Activated CD4-positive, alpha-beta T cell treated with anti-CD3 and anti-CD28 coated beads, Interleukin-2, amount 50 U/mL, for 16 hours (primary cell): ENCODE measurements around the gene GALNT18.

Source experiments
- DNase-seq: peaks from one replicate; pipeline ENCODE4 v3.0.0-alpha.2; 2020

The GALNT18 gene

GRCh38 chr11:11493698-11494097 lies 128.1 kb downstream of the GALNT18 start:
- no peak for DNase-seq

- no peak for DNase-seq
Observed at GRCh38 chr11:11491589-11491988, 130.2 kb downstream of the GALNT18 start.

- no peak for DNase-seq
Observed at GRCh38 chr11:11491014-11491413, 130.8 kb downstream of the GALNT18 start.

- no peak for DNase-seq
Observed at GRCh38 chr11:11486423-11486822, 135.4 kb downstream of the GALNT18 start.

GRCh38 chr11:11486002-11486401 lies 135.8 kb downstream of the GALNT18 start:
- no peak for DNase-seq

GRCh38 chr11:11483627-11484026 lies 138.2 kb downstream of the GALNT18 start:
- DNase-seq = no peak

- DNase-seq = no peak
Observed at GRCh38 chr11:11482730-11483129, 139.1 kb downstream of the GALNT18 start.

GRCh38 chr11:11481371-11481770 lies 140.4 kb downstream of the GALNT18 start:
- DNase-seq = no peak

- no peak for DNase-seq
Observed at GRCh38 chr11:11480971-11481370, 140.8 kb downstream of the GALNT18 start.

- no peak for DNase-seq
Observed at GRCh38 chr11:11478687-11479086, 143.1 kb downstream of the GALNT18 start.

GRCh38 chr11:11477695-11478420 lies 143.9 kb downstream of the GALNT18 start:
- no peak for DNase-seq

GRCh38 chr11:11476971-11477645 lies 144.7 kb downstream of the GALNT18 start:
- no peak for DNase-seq

- DNase-seq = no peak
Observed at GRCh38 chr11:11476499-11476898, 145.3 kb downstream of the GALNT18 start.

- DNase-seq = no peak
Observed at GRCh38 chr11:11472106-11472505, 149.7 kb downstream of the GALNT18 start.

GRCh38 chr11:11471201-11471600 lies 150.6 kb downstream of the GALNT18 start:
- DNase-seq = no peak

GRCh38 chr11:11468954-11469353 lies 152.9 kb downstream of the GALNT18 start:
- no peak for DNase-seq

GRCh38 chr11:11467312-11467711 lies 154.5 kb downstream of the GALNT18 start:
- DNase-seq = no peak

GRCh38 chr11:11464555-11464954 lies 157.2 kb downstream of the GALNT18 start:
- no peak for DNase-seq

- DNase-seq = no peak
Observed at GRCh38 chr11:11463405-11463804, 158.4 kb downstream of the GALNT18 start.

- DNase-seq = no peak
Observed at GRCh38 chr11:11461473-11461872, 160.3 kb downstream of the GALNT18 start.

GRCh38 chr11:11459578-11459977 lies 162.2 kb downstream of the GALNT18 start:
- DNase-seq = no peak

GRCh38 chr11:11458485-11458884 lies 163.3 kb downstream of the GALNT18 start:
- DNase-seq = no peak

GRCh38 chr11:11458001-11458400 lies 163.8 kb downstream of the GALNT18 start:
- no peak for DNase-seq

GRCh38 chr11:11456866-11457265 lies 164.9 kb downstream of the GALNT18 start:
- no peak for DNase-seq
